ENCODE data around the gene ABCC3.
"Not testable (repeated sequence)": the region's sequence is repeated elsewhere in the genome, so short reads cannot be mapped to it uniquely, and the experiment has no call there.

ABCC3 gene

DNA sequence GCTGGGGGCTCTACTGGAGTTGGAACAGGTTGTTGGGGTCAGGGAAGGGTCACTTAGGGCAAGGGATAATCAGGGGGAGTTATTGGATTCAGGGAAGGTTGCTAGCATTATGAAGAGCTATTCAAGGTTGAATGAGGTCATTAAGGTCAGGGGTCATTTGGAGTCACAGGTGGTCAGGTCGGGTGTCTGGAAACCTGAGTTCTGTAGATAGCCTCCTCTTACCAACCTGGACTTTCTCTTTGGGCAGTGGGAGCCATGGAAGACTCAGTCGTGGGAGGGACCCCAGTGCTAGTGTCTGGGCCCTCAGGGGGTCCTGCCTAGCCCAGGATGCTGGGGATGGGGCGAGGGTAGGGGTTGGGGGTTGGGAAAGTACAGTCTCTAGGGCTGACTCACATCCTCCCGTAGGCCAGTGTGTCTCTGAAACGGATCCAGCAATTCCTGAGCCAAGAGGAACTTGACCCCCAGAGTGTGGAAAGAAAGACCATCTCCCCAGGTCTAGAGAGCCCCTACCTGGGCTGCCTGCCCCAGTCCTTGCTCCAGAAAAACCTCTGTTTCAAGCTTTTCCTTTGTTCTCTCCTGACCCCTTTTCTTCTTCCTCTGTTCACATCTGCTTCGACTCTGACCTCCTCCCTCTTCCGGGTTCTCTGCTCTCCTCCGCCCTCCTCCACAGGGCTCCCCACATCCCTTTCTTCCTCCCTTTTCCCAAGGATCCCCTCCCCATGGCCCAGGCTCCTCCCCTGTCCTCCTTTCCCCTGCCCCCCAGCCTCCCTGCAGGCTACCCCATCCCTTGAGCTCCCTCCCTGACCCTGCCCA, 33.5 kb downstream of the ABCC3 start:
- Mint-ChIP-seq H3K27ac (no peak overlapping the region), H3K4me1 (ENCODE audit: low read depth) (no peaks in the 10 kb centered on the region), H3K36me3 (ENCODE audit: low read depth) (no peaks in the 10 kb centered on the region)

DNA sequence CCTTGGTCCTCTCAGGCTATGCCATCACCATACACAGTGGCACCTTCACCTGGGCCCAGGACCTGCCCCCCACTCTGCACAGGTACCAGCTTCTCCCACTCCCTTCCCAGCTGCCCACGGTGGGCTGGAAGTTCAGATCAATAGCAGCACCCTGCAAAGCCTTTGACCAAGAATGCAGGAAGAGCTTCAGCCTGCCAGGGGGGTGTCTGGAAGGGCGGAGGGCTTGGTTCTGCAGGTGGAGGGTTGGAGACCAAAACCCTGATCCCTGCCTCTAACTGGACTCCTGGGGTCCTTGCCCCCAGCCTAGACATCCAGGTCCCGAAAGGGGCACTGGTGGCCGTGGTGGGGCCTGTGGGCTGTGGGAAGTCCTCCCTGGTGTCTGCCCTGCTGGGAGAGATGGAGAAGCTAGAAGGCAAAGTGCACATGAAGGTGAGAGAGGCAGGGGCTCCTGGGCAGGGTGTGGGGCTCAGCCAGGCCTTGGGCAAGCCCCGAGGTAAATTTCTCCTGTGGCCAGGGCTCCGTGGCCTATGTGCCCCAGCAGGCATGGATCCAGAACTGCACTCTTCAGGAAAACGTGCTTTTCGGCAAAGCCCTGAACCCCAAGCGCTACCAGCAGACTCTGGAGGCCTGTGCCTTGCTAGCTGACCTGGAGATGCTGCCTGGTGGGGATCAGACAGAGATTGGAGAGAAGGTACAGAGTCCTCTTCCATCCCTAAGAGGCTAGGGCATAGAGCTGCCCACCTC, 34.3 kb downstream of the ABCC3 start:
- no peak for DNase-seq (ENCODE audit: low spot score)
- Mint-ChIP-seq H3K4me1 (ENCODE audit: low read depth) (no peaks in the 10 kb centered on the region), H3K36me3 (ENCODE audit: low read depth) (no peaks in the 10 kb centered on the region), H3K27ac (no peak overlapping the region), H3K9me3 (no peaks in the 10 kb centered on the region), H3K27me3 (ENCODE audit: low read depth) (no peaks in the 10 kb centered on the region), H3K4me3 (no peak overlapping the region)

More for the DNA sequence above, 33.5 kb downstream of the ABCC3 start:
- H3K27me3 Mint-ChIP-seq (ENCODE audit: low read depth) = no peaks in the 10 kb centered on the region
- no peaks in the 10 kb centered on the region for H3K9me3 Mint-ChIP-seq
- DNase-seq (ENCODE audit: low spot score) = no peak
- H3K4me3 Mint-ChIP-seq = no peak overlapping the region

DNA sequence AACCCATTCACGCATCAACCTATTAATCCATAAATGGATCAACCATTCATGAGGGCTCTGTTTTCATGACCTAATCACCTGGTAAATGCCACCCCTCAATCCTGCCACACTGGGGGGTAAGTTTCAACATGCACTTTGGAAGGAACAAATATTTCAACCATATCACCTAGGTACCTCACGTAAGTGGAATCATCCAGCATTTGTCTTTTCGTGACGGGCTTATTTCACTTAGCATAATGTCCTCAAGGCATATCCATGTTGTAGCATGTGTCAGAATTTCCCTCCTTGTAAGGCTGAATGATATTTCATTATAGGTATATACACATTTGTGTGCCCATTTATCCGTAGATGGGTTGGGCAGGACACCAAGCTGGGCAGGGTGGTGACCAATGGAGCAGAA, 37.4 kb downstream of the ABCC3 start:
- H3K9me3 Mint-ChIP-seq = no peaks in the 10 kb centered on the region
- no peak overlapping the region for H3K27ac Mint-ChIP-seq
- no peaks in the 10 kb centered on the region for H3K27me3 Mint-ChIP-seq (ENCODE audit: low read depth)
- H3K4me1 Mint-ChIP-seq (ENCODE audit: low read depth) = no peaks in the 10 kb centered on the region
- no peak overlapping the region for H3K4me3 Mint-ChIP-seq
- no peak for DNase-seq (ENCODE audit: low spot score)
- H3K36me3 Mint-ChIP-seq (ENCODE audit: low read depth) = no peaks in the 10 kb centered on the region

DNA sequence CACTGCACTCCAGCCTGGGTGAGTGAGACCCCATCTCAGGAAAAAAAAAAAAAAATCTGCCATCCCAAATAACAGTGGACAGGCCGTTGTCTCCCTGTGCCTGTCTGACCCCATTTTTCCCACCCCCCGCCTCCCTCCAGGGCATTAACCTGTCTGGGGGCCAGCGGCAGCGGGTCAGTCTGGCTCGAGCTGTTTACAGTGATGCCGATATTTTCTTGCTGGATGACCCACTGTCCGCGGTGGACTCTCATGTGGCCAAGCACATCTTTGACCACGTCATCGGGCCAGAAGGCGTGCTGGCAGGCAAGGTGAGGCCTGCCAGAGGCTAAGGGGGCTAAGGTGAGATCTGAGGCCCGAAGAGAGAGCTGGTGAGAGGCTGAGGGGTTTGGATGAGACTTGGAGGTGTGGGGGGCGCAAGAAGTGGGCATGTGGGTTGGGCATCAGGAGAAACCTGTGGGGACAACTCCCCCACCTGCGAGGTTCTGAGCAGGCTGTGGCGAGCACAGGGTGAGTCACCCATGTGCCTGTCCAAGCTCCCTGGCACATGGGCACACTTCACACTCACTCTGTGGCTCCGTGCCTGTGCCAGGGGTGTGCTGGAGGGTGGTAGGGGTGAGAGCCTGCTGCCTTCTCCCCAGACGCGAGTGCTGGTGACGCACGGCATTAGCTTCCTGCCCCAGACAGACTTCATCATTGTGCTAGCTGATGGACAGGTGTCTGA, 38.3 kb downstream of the ABCC3 start:
- Mint-ChIP-seq H3K9me3 (no peaks in the 10 kb centered on the region), H3K4me1 (ENCODE audit: low read depth) (no peaks in the 10 kb centered on the region), H3K36me3 (ENCODE audit: low read depth) (no peaks in the 10 kb centered on the region), H3K27ac (no peak overlapping the region), H3K27me3 (ENCODE audit: low read depth) (no peaks in the 10 kb centered on the region), H3K4me3 (no peak overlapping the region)
- DNase-seq (ENCODE audit: low spot score) = no peak

DNA sequence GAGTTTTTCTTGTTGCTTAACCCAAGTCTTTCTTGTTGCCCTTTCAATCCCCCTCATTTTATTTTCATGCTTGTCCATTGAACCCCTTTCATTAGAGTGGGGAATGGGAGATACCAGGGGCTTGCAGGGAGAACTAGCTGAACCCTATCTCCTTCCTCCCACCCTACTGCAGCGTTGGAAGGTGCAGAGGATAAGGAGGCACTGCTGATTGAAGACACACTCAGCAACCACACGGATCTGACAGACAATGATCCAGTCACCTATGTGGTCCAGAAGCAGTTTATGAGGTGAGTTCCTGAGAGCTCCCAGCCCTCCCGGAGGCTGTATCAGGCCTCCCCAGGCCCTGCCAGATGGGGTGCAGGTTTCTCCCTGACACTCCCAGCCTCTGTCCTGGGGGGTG, 40.5 kb downstream of the ABCC3 start:
- H3K27ac Mint-ChIP-seq = no peak overlapping the region
- H3K4me3 Mint-ChIP-seq = no peak overlapping the region
- no peaks in the 10 kb centered on the region for H3K9me3 Mint-ChIP-seq
- H3K27me3 Mint-ChIP-seq (ENCODE audit: low read depth) = peaks cover under 1% of the 10 kb centered on the region
- H3K4me1 Mint-ChIP-seq (ENCODE audit: low read depth) = no peaks in the 10 kb centered on the region
- no peak for DNase-seq (ENCODE audit: low spot score)
- H3K36me3 Mint-ChIP-seq (ENCODE audit: low read depth) = no peaks in the 10 kb centered on the region

DNA sequence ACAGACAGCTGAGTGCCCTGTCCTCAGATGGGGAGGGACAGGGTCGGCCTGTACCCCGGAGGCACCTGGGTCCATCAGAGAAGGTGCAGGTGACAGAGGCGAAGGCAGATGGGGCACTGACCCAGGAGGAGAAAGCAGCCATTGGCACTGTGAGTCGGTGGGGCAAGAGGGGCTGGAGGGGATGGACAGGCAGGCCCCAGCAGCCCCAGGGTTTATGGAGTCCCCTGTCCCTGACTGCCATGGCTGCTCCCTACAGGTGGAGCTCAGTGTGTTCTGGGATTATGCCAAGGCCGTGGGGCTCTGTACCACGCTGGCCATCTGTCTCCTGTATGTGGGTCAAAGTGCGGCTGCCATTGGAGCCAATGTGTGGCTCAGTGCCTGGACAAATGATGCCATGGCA, 40.9 kb downstream of the ABCC3 start:
- no peak for DNase-seq (ENCODE audit: low spot score)
- no peak overlapping the region for H3K4me3 Mint-ChIP-seq
- no peaks in the 10 kb centered on the region for H3K36me3 Mint-ChIP-seq (ENCODE audit: low read depth)
- no peaks in the 10 kb centered on the region for H3K9me3 Mint-ChIP-seq
- H3K4me1 Mint-ChIP-seq (ENCODE audit: low read depth) = no peaks in the 10 kb centered on the region
- peaks cover 4% of the 10 kb centered on the region for H3K27me3 Mint-ChIP-seq (ENCODE audit: low read depth)
- no peak overlapping the region for H3K27ac Mint-ChIP-seq

DNA sequence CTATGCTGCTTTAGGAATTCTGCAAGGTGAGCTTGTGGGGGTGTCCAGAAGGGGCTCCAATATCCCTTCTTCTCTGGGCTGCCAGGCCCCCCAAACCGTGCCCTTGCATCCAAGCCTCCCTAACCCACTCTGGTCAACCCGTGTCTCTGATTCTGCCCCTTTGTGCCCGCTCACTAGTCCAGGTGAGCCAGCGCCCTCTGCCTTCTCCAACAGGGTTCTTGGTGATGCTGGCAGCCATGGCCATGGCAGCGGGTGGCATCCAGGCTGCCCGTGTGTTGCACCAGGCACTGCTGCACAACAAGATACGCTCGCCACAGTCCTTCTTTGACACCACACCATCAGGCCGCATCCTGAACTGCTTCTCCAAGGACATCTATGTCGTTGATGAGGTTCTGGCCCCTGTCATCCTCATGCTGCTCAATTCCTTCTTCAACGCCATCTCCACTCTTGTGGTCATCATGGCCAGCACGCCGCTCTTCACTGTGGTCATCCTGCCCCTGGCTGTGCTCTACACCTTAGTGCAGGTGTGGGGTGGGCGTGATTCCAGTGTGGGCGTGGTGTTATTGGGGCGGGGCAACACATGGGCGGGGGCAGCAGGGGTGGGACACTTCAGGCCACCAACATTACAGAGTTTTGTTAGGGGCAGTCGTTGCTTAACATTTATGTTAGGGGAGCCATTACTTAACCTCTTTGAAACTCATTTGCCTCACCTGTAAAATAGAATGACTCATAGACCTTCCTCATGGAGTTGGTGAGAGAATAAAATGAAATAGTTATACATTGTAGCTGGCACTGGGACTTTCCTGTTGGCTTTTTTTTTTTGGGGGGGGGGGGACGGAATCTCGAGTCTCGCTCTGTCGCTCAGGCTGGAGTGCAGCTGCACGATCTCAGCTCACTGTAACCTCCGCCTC, 41.6 kb downstream of the ABCC3 start:
- Mint-ChIP-seq H3K4me1 (ENCODE audit: low read depth) (peaks cover 3% of the 10 kb centered on the region), H3K27me3 (ENCODE audit: low read depth) (peaks cover 8% of the 10 kb centered on the region), H3K36me3 (ENCODE audit: low read depth) (no peaks in the 10 kb centered on the region), H3K27ac (no peak overlapping the region), H3K4me3 (no peak overlapping the region), H3K9me3 (no peaks in the 10 kb centered on the region)
- no peak for DNase-seq (ENCODE audit: low spot score)

DNA sequence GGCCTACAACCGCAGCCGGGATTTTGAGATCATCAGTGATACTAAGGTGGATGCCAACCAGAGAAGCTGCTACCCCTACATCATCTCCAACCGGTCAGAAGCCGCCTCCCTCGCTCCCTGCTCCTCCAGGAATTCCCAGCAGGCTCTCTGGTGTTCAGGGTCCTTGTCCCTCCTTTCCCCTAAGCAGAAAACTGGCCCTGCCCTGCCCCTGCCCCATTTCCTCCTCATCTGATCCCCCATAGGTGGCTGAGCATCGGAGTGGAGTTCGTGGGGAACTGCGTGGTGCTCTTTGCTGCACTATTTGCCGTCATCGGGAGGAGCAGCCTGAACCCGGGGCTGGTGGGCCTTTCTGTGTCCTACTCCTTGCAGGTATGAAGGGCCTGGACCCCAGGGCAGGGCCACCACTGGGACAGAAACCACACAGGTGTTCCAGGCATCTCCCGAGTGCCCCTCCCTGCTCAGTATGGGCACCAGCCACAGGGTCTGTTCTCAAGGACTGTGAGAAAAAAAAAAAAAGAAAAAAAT, 43.2 kb downstream of the ABCC3 start:
- H3K4me1 Mint-ChIP-seq (ENCODE audit: low read depth) = peaks cover 4% of the 10 kb centered on the region
- DNase-seq (ENCODE audit: low spot score) = no peak
- H3K27me3 Mint-ChIP-seq (ENCODE audit: low read depth) = peaks cover 19% of the 10 kb centered on the region
- no peaks in the 10 kb centered on the region for H3K9me3 Mint-ChIP-seq
- no peak overlapping the region for H3K4me3 Mint-ChIP-seq
- H3K27ac Mint-ChIP-seq = no peak overlapping the region
- no peaks in the 10 kb centered on the region for H3K36me3 Mint-ChIP-seq (ENCODE audit: low read depth)

DNA sequence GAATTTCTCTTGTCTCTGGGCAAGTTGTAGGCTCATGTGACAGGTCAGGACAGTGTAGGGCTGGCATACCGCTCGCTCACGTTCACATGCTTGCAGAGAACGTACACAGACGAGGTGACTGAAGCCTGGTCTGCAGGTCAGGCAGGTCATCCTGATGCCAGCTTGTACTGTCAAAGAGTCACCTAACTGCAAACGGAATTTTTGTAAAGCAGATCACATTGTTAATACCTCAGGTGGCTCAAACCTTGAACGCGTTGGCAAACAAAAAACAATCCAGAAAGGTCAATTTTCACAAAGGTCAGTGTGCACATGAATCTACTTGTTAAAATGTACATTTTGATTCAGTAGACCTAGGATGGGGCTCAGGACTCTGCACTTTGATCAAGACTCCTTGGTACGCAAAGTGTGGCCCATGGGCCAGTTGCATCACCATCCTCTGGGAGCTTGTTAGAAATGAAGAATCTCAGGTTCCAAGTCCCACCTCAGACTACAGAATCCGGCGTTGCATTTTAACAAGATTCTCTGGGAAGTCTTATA, 44.4 kb downstream of the ABCC3 start:
- no peaks in the 10 kb centered on the region for H3K36me3 Mint-ChIP-seq (ENCODE audit: low read depth)

DNA sequence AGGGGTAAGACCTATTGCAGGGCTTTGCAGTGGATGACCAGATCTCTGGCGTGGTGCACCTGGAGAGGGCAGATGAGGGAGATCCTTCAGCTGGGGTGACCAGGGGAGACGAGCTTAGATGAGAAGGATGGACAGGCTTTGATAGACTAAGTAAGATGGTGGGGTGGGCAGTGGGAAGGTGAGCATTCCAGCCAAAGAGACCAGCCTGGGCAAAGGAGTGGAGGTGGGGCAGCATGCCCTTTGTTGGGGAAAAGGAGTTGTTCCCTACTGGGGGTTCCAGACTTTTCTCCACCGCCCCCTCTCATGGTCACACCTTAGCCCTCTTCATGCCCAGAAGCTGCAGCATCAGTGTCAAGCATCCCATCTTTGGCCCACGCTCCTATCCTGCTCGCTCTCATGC, 45.4 kb downstream of the ABCC3 start:
- peaks cover 19% of the 10 kb centered on the region for H3K27me3 Mint-ChIP-seq (ENCODE audit: low read depth)
- no peaks in the 10 kb centered on the region for H3K9me3 Mint-ChIP-seq
- H3K4me1 Mint-ChIP-seq (ENCODE audit: low read depth) = peaks cover 4% of the 10 kb centered on the region
- no peak for DNase-seq (ENCODE audit: low spot score)
- H3K27ac Mint-ChIP-seq = no peak overlapping the region
- H3K4me3 Mint-ChIP-seq = no peak overlapping the region
- no peaks in the 10 kb centered on the region for H3K36me3 Mint-ChIP-seq (ENCODE audit: low read depth)

More for the DNA sequence above, 44.4 kb downstream of the ABCC3 start:
- H3K4me3 Mint-ChIP-seq = no peak overlapping the region
- no peaks in the 10 kb centered on the region for H3K9me3 Mint-ChIP-seq
- no peak overlapping the region for H3K27ac Mint-ChIP-seq
- peaks cover 19% of the 10 kb centered on the region for H3K27me3 Mint-ChIP-seq (ENCODE audit: low read depth)
- peaks cover 4% of the 10 kb centered on the region for H3K4me1 Mint-ChIP-seq (ENCODE audit: low read depth)
- DNase-seq (ENCODE audit: low spot score) = no peak

DNA sequence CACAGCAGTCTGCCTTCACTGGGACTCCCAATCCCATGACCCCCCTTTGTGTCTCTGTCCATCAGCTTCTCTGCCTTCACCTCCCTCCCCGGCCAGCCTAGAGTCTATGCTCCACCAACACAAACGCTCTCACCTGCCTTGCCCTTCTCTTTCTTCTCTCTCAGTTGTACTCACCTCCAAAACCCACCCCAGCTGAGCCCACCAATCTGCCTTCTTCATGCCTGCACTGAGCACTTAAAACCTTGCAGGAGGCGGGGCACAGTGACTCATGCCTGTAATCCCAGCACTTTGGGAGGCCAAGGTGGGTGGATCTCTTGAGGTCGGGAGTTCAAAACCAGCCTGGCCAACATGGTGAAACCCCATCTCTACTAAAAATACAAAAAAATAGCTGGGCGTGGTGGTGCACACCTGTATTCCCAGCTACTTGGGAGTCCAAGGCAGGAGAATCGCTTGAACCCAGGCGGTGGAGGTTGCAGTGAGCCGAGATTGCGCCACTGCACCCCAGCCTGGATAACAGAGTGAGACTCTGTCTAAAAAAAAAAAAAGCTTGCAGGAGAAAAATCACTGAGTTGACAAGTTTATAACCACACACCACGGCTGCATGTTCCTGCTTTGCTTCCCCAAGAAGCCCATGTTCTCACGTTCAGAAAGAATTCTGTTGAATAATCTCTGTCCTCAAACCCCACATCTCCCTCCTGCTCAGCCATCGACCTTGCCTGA, 46.0 kb downstream of the ABCC3 start:
- H3K4me1 Mint-ChIP-seq (ENCODE audit: low read depth); DNase-seq (ENCODE audit: low spot score); H3K9me3 Mint-ChIP-seq; H3K27ac Mint-ChIP-seq; H3K36me3 Mint-ChIP-seq (ENCODE audit: low read depth); H3K4me3 Mint-ChIP-seq: not testable (repeated sequence)
- H3K27me3 Mint-ChIP-seq (ENCODE audit: low read depth) = peaks cover 19% of the 10 kb centered on the region

DNA sequence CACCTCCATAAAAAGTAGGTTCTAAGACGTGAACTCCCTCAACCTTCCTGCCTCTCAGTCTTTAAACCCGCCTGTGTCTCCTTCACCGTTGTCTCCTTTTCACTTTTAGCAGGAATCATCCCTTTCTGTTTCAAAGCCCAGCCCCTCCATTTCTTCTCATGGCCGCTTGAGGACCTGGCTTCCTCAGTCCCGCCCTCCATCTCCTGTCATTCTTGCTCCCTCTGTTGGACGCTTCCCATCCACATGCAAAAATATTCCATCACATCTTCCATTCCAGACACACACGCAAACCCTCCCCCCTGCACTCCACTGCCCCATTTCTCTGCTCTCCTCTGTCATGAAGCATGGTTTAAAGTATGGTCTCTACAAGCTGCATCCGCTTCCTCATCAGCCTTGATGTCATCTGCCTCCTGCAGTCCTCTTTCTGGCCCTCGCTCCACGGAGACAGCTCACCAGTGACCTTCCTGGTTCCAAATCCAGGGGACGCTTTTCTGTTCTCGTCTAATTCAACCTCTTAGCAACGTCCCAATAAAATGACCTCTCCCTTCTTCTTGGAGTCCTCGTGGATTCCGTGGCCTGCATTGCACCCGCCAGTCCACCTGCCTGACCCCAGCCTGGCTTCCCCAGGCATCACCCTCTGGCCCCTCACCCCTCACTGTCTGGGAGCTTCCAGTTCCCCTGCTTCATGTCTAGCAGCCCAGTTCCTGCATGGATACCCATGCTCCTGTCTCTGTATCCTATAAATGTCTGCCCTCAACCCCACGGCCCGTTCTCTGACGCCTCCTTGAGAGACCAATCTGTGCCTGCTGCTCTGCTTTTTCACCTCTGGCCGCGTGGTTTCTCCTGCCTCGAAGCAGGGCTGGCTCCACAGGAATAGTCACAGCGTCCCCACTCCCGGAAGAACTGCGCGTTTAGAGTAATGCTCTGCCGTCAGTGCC, 46.9 kb downstream of the ABCC3 start:
- Mint-ChIP-seq H3K27me3 (ENCODE audit: low read depth) (peaks cover 22% of the 10 kb centered on the region), H3K9me3 (no peaks in the 10 kb centered on the region), H3K4me3 (no peak overlapping the region), H3K27ac (no peak overlapping the region), H3K4me1 (ENCODE audit: low read depth) (peaks cover 4% of the 10 kb centered on the region), H3K36me3 (ENCODE audit: low read depth) (no peaks in the 10 kb centered on the region)
- DNase-seq (ENCODE audit: low spot score) = no peak

Measured in T-helper 2 cell treated with Interferon-gamma antibody and Interleukin-4, amounts not matched to agents 5 μg/mL and 100 μg/mL, for 36 hours (primary cell).